Transverse colon (tissue), 4 donors: ENCODE measurements around the gene MASP2.

Experiments
- EP300 ChIP-seq: sonication (generic); formaldehyde crosslinking; IDR thresholded peaks from one replicate; pipeline ENCODE4 v1.6.1; 2017; ENCODE audit warnings: antibody characterized with exemption, low read depth
- POLR2A ChIP-seq: fragments of 450-650 bp; IDR thresholded peaks from one replicate; pipeline ENCODE4 v1.6.1; 2016; ENCODE audit warnings: antibody characterized with exemption, mild to moderate bottlenecking, moderate library complexity
- POLR2AphosphoS5 ChIP-seq, 3 donors: sonication (generic); formaldehyde crosslinking; IDR thresholded peaks; one replicate each; pipeline ENCODE4 v1.6.1; 2016; ENCODE audit warnings: antibody characterized with exemption in 3 of 3
- TF ChIP-seq, protein P1 (sequence below), 5 experiments: fragments of 200-600 bp in 3 of 5; fragments of 450-650 bp in 2 of 5; sonication (generic) in 3 of 5; IDR thresholded peaks; 1 replicate in 2 of 5; 2 replicates in 3 of 5; pipeline ENCODE4 v1.5.1; 2016 to 2017; ENCODE audit warnings: antibody characterized with exemption in 5 of 5, inconsistent platforms in 3 of 5, mild to moderate bottlenecking in 2 of 5, moderate library complexity in 1 of 5

DNA sequence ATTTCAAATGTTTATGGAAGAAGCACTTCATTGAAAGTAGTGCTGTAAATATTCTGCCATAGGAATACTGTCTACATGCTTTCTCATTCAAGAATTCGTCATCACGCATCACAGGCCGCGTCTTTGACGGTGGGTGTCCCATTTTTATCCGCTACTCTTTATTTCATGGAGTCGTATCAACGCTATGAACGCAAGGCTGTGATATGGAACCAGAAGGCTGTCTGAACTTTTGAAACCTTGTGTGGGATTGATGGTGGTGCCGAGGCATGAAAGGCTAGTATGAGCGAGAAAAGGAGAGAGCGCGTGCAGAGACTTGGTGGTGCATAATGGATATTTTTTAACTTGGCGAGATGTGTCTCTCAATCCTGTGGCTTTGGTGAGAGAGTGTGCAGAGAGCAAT is 23.8 kb downstream of the MASP2 start:
- TF ChIP-seq, protein P1, sequence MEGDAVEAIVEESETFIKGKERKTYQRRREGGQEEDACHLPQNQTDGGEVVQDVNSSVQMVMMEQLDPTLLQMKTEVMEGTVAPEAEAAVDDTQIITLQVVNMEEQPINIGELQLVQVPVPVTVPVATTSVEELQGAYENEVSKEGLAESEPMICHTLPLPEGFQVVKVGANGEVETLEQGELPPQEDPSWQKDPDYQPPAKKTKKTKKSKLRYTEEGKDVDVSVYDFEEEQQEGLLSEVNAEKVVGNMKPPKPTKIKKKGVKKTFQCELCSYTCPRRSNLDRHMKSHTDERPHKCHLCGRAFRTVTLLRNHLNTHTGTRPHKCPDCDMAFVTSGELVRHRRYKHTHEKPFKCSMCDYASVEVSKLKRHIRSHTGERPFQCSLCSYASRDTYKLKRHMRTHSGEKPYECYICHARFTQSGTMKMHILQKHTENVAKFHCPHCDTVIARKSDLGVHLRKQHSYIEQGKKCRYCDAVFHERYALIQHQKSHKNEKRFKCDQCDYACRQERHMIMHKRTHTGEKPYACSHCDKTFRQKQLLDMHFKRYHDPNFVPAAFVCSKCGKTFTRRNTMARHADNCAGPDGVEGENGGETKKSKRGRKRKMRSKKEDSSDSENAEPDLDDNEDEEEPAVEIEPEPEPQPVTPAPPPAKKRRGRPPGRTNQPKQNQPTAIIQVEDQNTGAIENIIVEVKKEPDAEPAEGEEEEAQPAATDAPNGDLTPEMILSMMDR (IDR thresholded peaks at IDR 0.05), result no peak
- TF ChIP-seq POLR2AphosphoS5 (IDR thresholded peaks at IDR 0.05), result no peak
- no peak for TF ChIP-seq EP300
- TF ChIP-seq POLR2A, result no peak
